ENCODE results near the gene ZNF433.

GRCh38 chr19:12043752-12044422, 8.4 kb upstream of the ZNF433 start:
- TF ChIP-seq CTCF (conservative IDR thresholded peaks at IDR 0.05; ENCODE audit: low read length) (no peak), EZH2phosphoT487 (IDR thresholded peaks at IDR 0.05; ENCODE audit: borderline replicate concordance, low read depth, low read length) (no peak)
